Measurements from ENCODE around the gene TNFSF8. TPM values are rescaled to one million over a fixed set of nuclear protein-coding genes. Genes with fewer than 3 reads are reported as not detected.

The TNFSF8 gene
- total RNA-seq, 1 donor: not detected

- no peak for TF ChIP-seq CTCF (IDR thresholded peaks at IDR 0.05; ENCODE audit: insufficient read depth, low read depth, low read length)
- DNase-seq (ENCODE audit: low read depth): no peak
- H3K4me3 ChIP-seq (ENCODE audit: low read depth, low read length): no peak overlapping the region
Measured at GRCh38 chr9:114910541-114910940, 19.9 kb downstream of the TNFSF8 start.

DNA sequence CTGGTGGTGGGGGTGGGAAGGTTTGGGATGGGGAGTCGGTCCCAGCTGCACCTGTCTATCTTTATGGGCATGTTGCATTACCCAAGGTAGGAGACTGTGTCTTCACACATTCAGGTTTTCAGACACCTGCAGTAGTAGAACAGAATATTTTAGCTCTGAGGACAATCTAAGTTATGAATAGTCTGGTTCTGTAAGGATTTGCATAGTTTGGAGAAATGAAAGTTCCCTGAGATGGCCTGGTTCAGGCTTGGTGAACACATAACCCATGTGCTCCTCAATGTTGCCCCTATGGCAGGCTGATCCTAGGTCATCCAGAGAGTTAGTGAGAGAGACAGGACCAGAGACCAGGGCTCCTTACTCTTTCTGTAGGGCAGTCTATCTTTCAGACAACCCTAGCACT is 20.7 kb downstream of the TNFSF8 start:
- TF ChIP-seq CTCF (IDR thresholded peaks at IDR 0.05; ENCODE audit: insufficient read depth, low read depth, low read length): no peak
- H3K4me3 ChIP-seq (ENCODE audit: low read depth, low read length): no peak overlapping the region
- no peak for DNase-seq (ENCODE audit: low read depth)

DNA sequence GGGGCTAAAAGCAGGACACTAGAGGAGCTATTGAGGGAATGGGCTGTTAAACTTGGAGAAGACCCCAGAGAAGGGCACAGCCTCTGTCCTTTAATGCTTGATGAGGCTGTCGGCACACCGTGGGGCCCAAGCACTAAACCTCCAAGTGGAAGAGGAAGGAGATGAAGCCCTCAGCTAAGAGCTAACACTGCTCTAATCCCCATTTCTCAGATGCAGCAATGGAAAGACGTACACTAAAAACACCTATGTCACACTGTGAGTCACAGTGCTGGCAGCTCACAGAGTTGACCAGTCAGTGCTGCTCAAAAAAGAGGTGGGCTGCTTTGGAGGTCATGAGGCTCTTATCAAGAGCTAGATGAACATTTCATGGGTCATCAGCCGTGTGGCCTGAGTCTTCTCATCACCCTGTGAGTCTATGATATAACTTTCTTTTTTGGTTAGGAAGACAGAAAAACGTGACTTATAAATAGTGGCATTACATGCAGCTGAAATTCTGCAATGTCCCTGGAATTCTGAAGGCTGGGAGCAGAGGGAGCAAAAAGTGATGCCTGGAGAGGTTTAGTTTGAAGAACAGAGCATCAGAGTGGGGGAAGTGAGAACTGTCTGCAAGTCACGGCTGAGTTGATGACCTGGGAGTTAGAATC is 21.5 kb downstream of the TNFSF8 start:
- DNase-seq (ENCODE audit: low read depth): no peak
- TF ChIP-seq CTCF (IDR thresholded peaks at IDR 0.05; ENCODE audit: insufficient read depth, low read depth, low read length): no peak
- no peak overlapping the region for H3K4me3 ChIP-seq (ENCODE audit: low read depth, low read length)

GRCh38 chr9:114908104-114908622 is 22.2 kb downstream of the TNFSF8 start:
- no peak for TF ChIP-seq CTCF (IDR thresholded peaks at IDR 0.05; ENCODE audit: insufficient read depth, low read depth, low read length)
- peak; percentile 53 for DNase-seq (ENCODE audit: low read depth)
- no peak overlapping the region for H3K4me3 ChIP-seq (ENCODE audit: low read depth, low read length)

DNA sequence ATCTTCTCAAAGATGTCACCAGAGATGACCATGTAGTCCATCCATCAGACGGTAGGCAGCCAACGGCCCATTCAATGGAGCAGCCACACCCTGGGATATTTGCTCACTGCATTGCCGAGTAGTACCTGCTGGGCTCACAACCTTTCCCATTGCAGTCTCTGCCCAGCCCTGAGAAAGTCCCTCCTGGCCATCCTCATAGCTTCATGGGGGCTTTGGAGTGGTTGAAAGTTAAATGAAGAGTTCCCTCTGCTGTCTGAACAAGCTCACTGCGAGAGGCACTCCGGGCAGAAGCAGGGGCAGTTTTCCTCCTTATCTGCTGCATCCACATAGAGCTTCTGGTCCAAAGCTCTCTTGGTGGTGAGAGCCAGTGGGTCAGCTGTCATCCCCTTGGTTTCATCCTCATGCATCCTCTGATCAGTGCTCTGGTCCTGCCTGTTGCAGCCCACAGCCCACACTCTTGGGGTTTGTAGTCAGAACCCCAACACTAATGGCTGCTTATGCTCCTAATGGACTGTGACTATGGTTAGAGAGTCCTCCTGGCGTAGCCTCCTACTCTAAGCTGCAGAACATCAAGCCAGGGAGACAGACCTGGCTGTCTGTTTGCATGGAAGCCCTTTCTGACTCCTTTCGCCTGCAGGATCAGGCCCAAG is 23.3 kb downstream of the TNFSF8 start:
- DNase-seq (ENCODE audit: low read depth): peak; percentile 66
- TF ChIP-seq CTCF (IDR thresholded peaks at IDR 0.05; ENCODE audit: insufficient read depth, low read depth, low read length): peak; percentile 83
- no peak overlapping the region for H3K4me3 ChIP-seq (ENCODE audit: low read depth, low read length)

DNA sequence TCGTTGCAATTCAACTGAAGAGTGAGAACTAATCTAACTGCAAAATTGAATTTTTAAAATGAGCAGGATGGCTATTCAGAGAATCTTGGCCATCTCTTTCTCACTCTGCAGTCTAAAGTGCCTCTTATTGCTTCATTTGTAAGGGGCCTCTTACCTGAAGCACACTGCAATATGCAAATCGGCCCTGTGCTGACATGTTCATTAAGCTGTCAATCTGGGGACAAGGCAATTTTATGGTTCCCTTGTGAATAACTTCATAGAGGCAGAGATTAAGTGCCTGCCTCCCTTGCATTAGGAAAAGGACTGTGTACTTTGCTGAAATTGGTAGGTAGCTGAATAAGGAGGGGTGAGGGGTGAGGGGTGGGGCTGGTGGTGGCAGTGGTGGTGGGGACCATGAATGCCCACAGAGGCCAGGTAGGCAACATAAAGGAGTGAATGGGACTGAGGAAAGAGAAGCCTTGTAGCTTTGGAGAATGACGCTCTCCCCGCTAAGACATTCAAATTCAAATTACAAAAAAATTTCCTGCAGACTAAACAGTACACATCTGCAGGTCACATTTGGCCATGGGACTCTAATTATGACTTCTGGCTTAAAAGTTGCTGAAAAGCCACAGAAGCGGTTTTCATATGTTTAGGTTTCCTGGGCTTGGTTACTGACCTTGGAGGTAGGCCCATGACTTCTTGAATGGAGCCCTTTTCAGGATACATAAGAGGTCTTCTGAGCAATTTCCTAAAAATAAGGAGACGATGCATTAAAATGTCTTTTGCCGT is 25.0 kb downstream of the TNFSF8 start:
- no peak for DNase-seq (ENCODE audit: low read depth)
- no peak for TF ChIP-seq CTCF (IDR thresholded peaks at IDR 0.05; ENCODE audit: insufficient read depth, low read depth, low read length)
- H3K4me3 ChIP-seq (ENCODE audit: low read depth, low read length): no peak overlapping the region
